Urinary bladder (tissue), 4 donors: Measurements from ENCODE around the gene HESX1. TPM values are rescaled to one million over a fixed set of nuclear protein-coding genes. Genes with fewer than 3 reads are reported as not detected.

ENCODE experiments used
- DNase-seq: peaks from one replicate; pipeline ENCODE4 v3.0.0-alpha.2; 2015; ENCODE audit errors: extremely low spot score
- H3K27ac ChIP-seq: one replicate; pipeline ENCODE4 v1.5.1; 2013; ENCODE audit warnings: low read depth, mild to moderate bottlenecking, moderate library complexity
- H3K36me3 ChIP-seq: one replicate; pipeline ENCODE4 v1.6.1; 2013; ENCODE audit warnings: mild to moderate bottlenecking, moderate library complexity; ENCODE audit not compliant: insufficient read depth
- H3K4me1 ChIP-seq: one replicate; pipeline ENCODE4 v1.6.1; 2013; ENCODE audit warnings: mild to moderate bottlenecking, moderate library complexity; ENCODE audit not compliant: insufficient read depth
- H3K4me3 ChIP-seq: one replicate; pipeline ENCODE4 v1.5.1; 2013; ENCODE audit warnings: low read depth, low read length
- WGBS: extraction: QIAGEN DNeasy Blood & Tissue Kit; methylation state at CpG from one replicate; pipeline ENCODE4 v1.1.7; 2013; 5-methylcytosine and 5-hydroxymethylcytosine counted together
- polyA plus RNA-seq: library from polyadenylated mRNA; stranded (reverse); fragments of 200-250 nt; gene quantifications from one replicate; pipeline ENCODE4 v1.2.3, GENCODE V29; 2013
- total RNA-seq: library from RNA; depleted of rRNA; stranded (reverse); fragments of >200 nt; gene quantifications from one replicate; pipeline ENCODE4 v1.2.3, GENCODE V29; 2014
- donor health status: healthy with polysubstance abuse.
- donor health status: healthy.

The HESX1 gene
- total RNA-seq: 2.3 TPM
- 1.1 TPM for polyA plus RNA-seq

DNA sequence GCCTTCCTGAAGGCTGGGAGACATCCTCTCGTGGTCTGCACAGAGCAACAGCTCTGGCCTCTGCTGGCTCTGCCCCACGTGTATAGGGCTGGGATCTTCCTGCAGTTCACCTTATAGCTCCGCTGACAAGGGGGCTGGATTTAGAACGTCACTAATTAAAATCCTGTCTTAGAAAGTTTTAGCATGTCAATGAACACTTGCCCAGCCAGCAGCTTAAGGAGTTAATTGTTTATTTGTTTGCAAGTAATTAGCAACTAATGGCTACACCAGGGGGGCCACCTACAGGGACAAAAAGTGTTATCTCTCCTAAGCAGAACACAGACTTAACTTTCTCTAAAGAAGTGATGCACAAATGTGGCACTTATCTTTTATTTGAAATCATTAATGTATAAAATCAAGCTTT, at the start of gene HESX1:
Gene HESX1, minus strand, starts transcription at position 84 of the 403 bp plus-strand sequence. Its CDS starts 60 bp downstream, at position 24.
- Histone ChIP-seq H3K36me3 (no peaks in the 10 kb centered on the region), H3K27ac (no peak within 1 kb of the TSS), H3K4me1 (no peaks in the 10 kb centered on the region), H3K4me3 (no peak within 1 kb of the TSS)
- 50% methylated on average over 4 of the region's 4 CpGs for WGBS
- DNase-seq: no peak

DNA sequence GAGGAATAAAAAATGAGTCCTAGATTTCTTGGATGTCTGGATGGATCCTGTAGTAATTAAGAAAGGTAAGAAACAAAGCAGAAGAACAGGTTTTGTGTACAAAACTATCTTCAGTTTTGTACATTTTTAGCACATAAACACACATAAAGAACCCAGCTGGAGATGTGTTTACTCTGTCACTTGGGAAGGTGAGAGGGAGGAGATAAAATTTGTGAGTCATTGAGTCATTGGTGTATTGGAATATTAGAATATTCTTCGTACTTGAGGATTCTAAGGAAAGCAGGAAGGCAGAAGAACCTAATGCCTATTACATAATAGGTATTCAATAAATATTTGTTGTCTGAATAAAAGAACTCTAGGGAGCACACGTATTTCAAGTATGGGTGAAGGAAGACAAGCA, 45.2 kb upstream of the HESX1 start:
- Histone ChIP-seq H3K27ac (no peak overlapping the region), H3K4me3 (no peak overlapping the region), H3K4me1 (no peaks in the 10 kb centered on the region), H3K36me3 (no peaks in the 10 kb centered on the region)
- WGBS: 79% methylated on average over 2 of the region's 2 CpGs
- DNase-seq: no peak

DNA sequence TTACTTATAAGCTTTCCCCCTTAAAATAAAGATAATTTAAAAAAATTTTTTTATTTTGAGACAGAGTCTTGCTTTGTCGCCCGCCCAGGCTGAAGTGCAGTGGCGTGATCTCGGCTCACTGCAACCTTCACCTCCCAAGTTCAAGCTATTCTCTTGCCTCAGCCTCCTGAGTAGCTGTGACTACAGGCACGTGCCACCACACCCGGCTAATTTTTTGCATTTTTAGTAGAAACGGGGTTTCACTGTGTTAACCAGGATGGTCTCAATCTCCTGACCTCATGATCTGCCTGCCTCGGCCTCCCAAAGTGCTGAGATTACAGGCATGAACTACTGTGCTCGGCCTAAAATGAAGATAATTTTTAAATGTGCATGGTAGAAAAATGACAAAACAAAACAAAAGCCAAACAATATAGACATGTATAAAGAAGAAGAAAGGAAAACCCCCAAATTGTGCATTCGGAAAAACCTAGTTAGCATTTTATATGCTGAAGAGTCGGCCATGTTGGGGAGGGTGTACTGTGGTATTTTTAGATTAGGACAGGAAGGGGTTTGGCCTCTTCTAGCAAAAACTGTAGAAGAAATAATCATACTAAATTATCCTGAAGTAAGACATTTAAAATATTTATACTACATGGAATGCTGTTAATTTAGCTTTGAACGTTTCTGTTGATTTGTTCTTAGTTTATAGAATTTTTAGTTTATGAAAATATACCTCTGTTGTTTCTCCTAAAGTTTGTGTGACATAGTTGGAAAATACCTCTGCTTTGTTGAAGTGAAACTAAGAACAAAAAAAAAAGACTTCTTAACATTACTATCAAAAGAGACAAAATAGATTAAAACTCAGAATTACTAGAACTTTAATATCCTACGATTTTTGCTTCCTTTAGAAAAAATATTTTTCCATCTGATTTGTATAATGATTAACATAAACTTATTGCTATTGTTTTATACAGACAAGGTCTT, 35.1 kb upstream of the HESX1 start:
- Histone ChIP-seq H3K36me3 (no peaks in the 10 kb centered on the region), H3K4me1 (no peaks in the 10 kb centered on the region), H3K4me3 (no peak overlapping the region), H3K27ac (no peak overlapping the region)
- 88% methylated on average over 13 of the region's 13 CpGs for WGBS
- DNase-seq: no peak

DNA sequence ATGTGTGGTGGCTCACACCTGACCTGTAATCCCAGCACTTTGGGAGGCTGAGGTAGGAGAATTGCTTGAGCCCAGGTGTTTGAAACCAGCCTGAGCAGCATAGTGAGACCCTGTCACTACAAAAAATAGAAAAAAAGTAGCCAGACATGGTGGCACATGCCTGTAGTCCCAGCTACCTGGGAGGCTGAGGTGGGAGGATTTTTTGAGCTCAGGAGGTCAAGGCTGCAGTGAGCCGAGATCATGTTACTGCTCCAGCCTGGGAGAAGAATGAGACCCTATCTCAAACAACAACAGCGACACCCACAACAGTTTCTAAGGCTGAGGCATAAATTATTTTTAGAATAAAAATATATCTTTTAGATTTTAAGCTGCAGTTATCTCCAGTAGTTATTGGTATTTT, 34.0 kb upstream of the HESX1 start:
- Histone ChIP-seq H3K4me3 (no peak overlapping the region), H3K36me3 (no peaks in the 10 kb centered on the region), H3K4me1 (no peaks in the 10 kb centered on the region), H3K27ac (no peak overlapping the region)
- over 99% methylated on average over 2 of the region's 2 CpGs for WGBS
- DNase-seq: no peak

GRCh38 chr3:57230006-57230405, 30.2 kb upstream of the HESX1 start:
- Histone ChIP-seq H3K27ac (no peak overlapping the region), H3K4me1 (no peaks in the 10 kb centered on the region), H3K4me3 (no peak overlapping the region), H3K36me3 (no peaks in the 10 kb centered on the region)
- WGBS: 77% methylated on average over 2 of the region's 2 CpGs
- DNase-seq: no peak

GRCh38 chr3:57227930-57228751, 28.4 kb upstream of the HESX1 start:
- no peaks in the 10 kb centered on the region for H3K4me1 ChIP-seq
- peak overlapping the region; percentile 65 for H3K4me3 ChIP-seq
- peak overlapping the region; percentile 80 for H3K27ac ChIP-seq
- H3K36me3 ChIP-seq: no peaks in the 10 kb centered on the region
- under 1% methylated on average over 70 of the region's 70 CpGs for WGBS
- peak; percentile 23 for DNase-seq

DNA sequence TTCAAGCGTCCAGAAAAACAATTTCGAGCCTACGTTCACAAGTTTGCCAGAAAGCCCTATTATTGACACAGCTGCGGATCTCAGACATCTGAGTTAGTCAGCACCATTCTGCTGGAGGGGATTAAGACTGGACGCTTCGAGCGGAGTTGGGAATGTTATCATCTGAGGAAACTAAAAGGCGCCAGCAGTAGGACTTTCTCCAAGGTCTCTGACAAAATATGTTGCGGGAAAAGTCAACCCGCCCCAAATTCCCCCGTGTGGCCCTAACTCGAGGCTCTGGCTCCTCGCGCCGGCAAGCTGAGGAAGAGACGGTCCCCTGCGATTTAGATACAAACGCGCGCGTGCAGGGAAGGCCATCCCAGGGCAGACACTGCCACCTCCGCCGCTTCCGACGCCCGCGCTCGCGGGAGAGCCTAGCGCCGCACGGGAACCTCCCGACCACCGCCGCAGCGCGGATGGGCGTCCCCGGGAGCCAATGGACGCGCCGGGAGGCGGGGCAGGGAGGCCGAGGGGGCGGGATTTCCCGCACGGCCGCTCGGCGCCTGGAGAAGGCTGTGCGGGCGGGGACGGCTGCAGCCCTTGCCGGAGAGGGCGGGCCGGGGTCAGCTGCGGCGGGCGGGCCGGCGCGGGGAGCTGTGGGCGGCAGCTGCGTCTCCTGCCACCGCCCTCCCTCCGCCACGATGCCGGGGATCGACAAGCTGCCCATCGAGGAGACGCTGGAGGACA, 27.6 kb upstream of the HESX1 start, which contains the start of gene APPL1:
Gene APPL1, plus strand, starts transcription at position 526 of the 726 bp plus-strand sequence. Its CDS starts 155 bp downstream, at position 681.
- Histone ChIP-seq H3K4me3 (peak within 1 kb of the TSS; percentile 65), H3K36me3 (no peaks in the 10 kb centered on the region), H3K27ac (peak within 1 kb of the TSS; percentile 80), H3K4me1 (no peaks in the 10 kb centered on the region)
- WGBS: under 1% methylated on average over 71 of the region's 71 CpGs
- peak; percentile 68 for DNase-seq

DNA sequence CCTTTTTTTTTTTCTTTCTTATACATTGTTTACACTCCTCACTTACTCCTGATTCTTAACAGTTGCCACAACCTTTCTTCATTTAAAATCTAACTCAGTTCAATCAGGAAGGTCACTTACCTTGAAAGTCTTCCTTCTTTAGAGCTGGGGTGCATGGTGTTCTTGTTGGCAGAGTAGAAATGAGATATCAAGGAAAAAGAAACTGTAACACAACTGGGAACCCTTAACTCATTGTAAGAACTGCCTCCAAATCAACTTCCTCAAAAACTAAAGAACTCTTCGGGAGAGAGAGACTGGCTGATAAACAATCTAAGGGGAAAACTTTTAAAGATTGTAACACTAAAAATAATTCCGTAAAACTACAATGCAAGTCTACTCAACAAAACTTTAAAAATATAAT, 26.4 kb upstream of the HESX1 start:
- Histone ChIP-seq H3K27ac (no peak overlapping the region), H3K4me3 (no peak overlapping the region), H3K36me3 (no peaks in the 10 kb centered on the region), H3K4me1 (no peaks in the 10 kb centered on the region)
- DNase-seq: no peak
- WGBS: 62% methylated on average over 2 of the region's 2 CpGs

DNA sequence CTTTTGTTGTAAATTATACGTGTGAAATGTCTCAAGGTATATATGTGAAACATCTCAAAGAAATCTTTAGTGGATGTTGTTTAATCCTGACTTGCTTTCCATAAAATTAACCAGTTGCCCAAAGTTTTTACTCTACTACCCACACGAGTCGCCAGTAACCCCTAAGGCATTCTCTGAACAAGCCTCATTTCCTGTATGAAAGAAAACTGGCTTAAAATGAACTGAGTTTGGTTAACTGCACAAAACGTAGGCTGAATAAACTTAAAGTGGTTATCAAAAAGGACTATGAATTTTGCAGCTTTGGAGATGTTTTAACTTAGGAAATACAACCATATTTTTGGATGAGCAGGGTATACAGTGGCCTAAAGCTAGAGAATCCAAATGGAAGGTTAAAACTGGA, 25.1 kb upstream of the HESX1 start:
- DNase-seq: no peak
- Histone ChIP-seq H3K36me3 (no peaks in the 10 kb centered on the region), H3K4me1 (no peaks in the 10 kb centered on the region), H3K4me3 (no peak overlapping the region), H3K27ac (no peak overlapping the region)
- 73% methylated on average over 4 of the region's 4 CpGs for WGBS

DNA sequence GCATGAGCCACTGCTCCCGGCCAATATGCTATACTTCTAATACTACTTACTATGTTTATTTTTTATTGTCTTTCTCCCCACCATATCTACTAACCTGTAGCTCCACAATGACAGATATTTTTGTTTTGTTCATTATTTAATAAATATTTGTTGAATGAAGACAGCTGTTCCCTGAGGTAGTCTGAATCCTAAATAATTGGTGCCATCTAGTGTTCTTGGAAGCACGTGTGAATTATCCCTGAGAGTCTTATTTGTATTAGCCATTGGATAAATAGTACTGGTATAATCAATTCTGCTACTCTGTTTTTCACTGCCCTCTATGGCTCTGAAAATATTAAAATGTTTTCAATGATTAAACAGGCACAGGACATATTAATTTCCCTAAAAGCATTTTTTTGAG, 22.1 kb upstream of the HESX1 start:
- WGBS: 48% methylated on average over 2 of the region's 2 CpGs
- no peaks in the 10 kb centered on the region for H3K4me1 ChIP-seq
- H3K36me3 ChIP-seq: no peaks in the 10 kb centered on the region
- H3K4me3 ChIP-seq: no peak overlapping the region
- DNase-seq: no peak
- no peak overlapping the region for H3K27ac ChIP-seq

DNA sequence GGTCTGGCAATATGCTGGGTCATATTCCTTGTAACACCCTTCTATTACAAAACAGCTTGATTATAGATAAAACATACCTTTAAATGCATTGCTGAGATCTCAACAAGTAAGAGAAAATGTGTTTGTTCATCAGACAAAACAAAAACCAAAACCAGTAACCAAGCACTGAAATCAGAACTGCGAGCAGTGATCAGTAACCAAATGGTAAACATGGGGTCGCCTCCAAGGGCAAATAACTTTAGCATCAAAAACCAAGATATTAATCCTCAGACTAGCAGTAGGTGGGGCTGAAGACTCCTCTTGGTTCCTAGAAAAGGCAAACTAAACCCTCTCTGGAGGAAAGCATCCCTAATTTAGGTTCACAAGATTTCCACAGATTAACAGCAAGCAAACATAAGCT, 6.6 kb upstream of the HESX1 start:
- H3K36me3 ChIP-seq: no peaks in the 10 kb centered on the region
- H3K27ac ChIP-seq: no peak overlapping the region
- no peak overlapping the region for H3K4me3 ChIP-seq
- no peaks in the 10 kb centered on the region for H3K4me1 ChIP-seq
- WGBS: 93% methylated on average over 2 of the region's 2 CpGs
- no peak for DNase-seq

- Histone ChIP-seq H3K27ac (no peak overlapping the region), H3K4me1 (no peaks in the 10 kb centered on the region), H3K36me3 (no peaks in the 10 kb centered on the region), H3K4me3 (no peak overlapping the region)
- WGBS: 84% methylated on average over 4 of the region's 4 CpGs
- no peak for DNase-seq
These were observed 5.1 kb downstream of the HESX1 start for GRCh38 chr3:57194641-57195040.

- H3K4me3 ChIP-seq: no peak overlapping the region
- WGBS: 94% methylated on average over 3 of the region's 3 CpGs
- no peak for DNase-seq
- H3K27ac ChIP-seq: no peak overlapping the region
- no peaks in the 10 kb centered on the region for H3K36me3 ChIP-seq
- H3K4me1 ChIP-seq: no peaks in the 10 kb centered on the region
These were observed 7.8 kb downstream of the HESX1 start for GRCh38 chr3:57192028-57192427.
